ENCODE measurements around the gene GOLGA3. TPM values are rescaled to one million over a fixed set of nuclear protein-coding genes. Genes with fewer than 3 reads are reported as not detected.

Gene GOLGA3
- total RNA-seq, 1 donor from 2014 or later, result 134 TPM

- DNase-seq (ENCODE audit: low read depth) (no peak), FAIRE-seq (no peak)
- H3K4me3 ChIP-seq (ENCODE audit: low read depth, low read length), result no peak overlapping the region
- no peaks in the 10 kb centered on the region for H3K27me3 ChIP-seq (ENCODE audit: control insufficient read depth, insufficient read depth, low read length)
- TF ChIP-seq CTCF (IDR thresholded peaks at IDR 0.05; ENCODE audit: insufficient read depth, low read length, severe bottlenecking), result no peak
- H3K36me3 ChIP-seq (ENCODE audit: control insufficient read depth, insufficient read depth, low read length), result peaks cover 42% of the 10 kb centered on the region
These were observed 97.1 kb downstream of the GOLGA3 start for GRCh38 chr12:132731574-132731973.

- H3K27me3 ChIP-seq (ENCODE audit: control insufficient read depth, insufficient read depth, low read length), result no peaks in the 10 kb centered on the region
- no peak for FAIRE-seq
- DNase-seq (ENCODE audit: low read depth), result no peak
- peaks cover 40% of the 10 kb centered on the region for H3K36me3 ChIP-seq (ENCODE audit: control insufficient read depth, insufficient read depth, low read length)
- TF ChIP-seq CTCF (IDR thresholded peaks at IDR 0.05; ENCODE audit: insufficient read depth, low read length, severe bottlenecking), result no peak
- H3K4me3 ChIP-seq (ENCODE audit: low read depth, low read length), result no peak overlapping the region
These were observed 98.3 kb downstream of the GOLGA3 start for GRCh38 chr12:132730353-132730752.

- DNase-seq (ENCODE audit: low read depth), result no peak
- Histone ChIP-seq H3K27me3 (ENCODE audit: control insufficient read depth, insufficient read depth, low read length) (no peaks in the 10 kb centered on the region), H3K36me3 (ENCODE audit: control insufficient read depth, insufficient read depth, low read length) (peaks cover 39% of the 10 kb centered on the region), H3K4me3 (ENCODE audit: low read depth, low read length) (no peak overlapping the region)
- FAIRE-seq, result no peak
- TF ChIP-seq CTCF (IDR thresholded peaks at IDR 0.05; ENCODE audit: insufficient read depth, low read length, severe bottlenecking), result no peak
These were observed 98.9 kb downstream of the GOLGA3 start for GRCh38 chr12:132729541-132730320.

GRCh38 chr12:132728502-132728901 lies 100.2 kb downstream of the GOLGA3 start:
- FAIRE-seq, result no peak
- no peak for DNase-seq (ENCODE audit: low read depth)
- no peak for TF ChIP-seq CTCF (IDR thresholded peaks at IDR 0.05; ENCODE audit: insufficient read depth, low read length, severe bottlenecking)
- Histone ChIP-seq H3K4me3 (ENCODE audit: low read depth, low read length) (no peak overlapping the region), H3K27me3 (ENCODE audit: control insufficient read depth, insufficient read depth, low read length) (no peaks in the 10 kb centered on the region), H3K36me3 (ENCODE audit: control insufficient read depth, insufficient read depth, low read length) (peaks cover 41% of the 10 kb centered on the region)

GRCh38 chr12:132727091-132727794 lies 101.4 kb downstream of the GOLGA3 start:
- peaks cover 44% of the 10 kb centered on the region for H3K36me3 ChIP-seq (ENCODE audit: control insufficient read depth, insufficient read depth, low read length)
- no peak overlapping the region for H3K4me3 ChIP-seq (ENCODE audit: low read depth, low read length)
- no peak for TF ChIP-seq CTCF (IDR thresholded peaks at IDR 0.05; ENCODE audit: insufficient read depth, low read length, severe bottlenecking)
- DNase-seq (ENCODE audit: low read depth) (no peak), FAIRE-seq (no peak)
- no peaks in the 10 kb centered on the region for H3K27me3 ChIP-seq (ENCODE audit: control insufficient read depth, insufficient read depth, low read length)
